Glutamatergic neuron (in vitro differentiated cells): ENCODE results near the gene STH. TPM values are rescaled to one million over a fixed set of nuclear protein-coding genes. Genes with fewer than 3 reads are reported as not detected.

Source experiments
- DNase-seq: peaks from one replicate; pipeline ENCODE4 v3.0.0; 2022
- H3K27ac Mint-ChIP-seq: one replicate; pipeline ENCODE4 v1.8.0; 2020; ENCODE audit warnings: mild to moderate bottlenecking, mixed read lengths, inconsistent platforms; ENCODE audit not compliant: unreplicated experiment
- H3K27me3 Mint-ChIP-seq: one replicate; pipeline ENCODE4 v1.8.0; 2020; ENCODE audit warnings: mild to moderate bottlenecking, moderate library complexity, mixed read lengths, inconsistent platforms; ENCODE audit not compliant: unreplicated experiment
- H3K36me3 Mint-ChIP-seq: one replicate; pipeline ENCODE4 v1.8.0; 2020; ENCODE audit warnings: mild to moderate bottlenecking, mixed read lengths, inconsistent platforms; ENCODE audit not compliant: unreplicated experiment
- H3K4me1 Mint-ChIP-seq: one replicate; pipeline ENCODE4 v1.8.0; 2020; ENCODE audit warnings: mild to moderate bottlenecking, low read depth, mixed read lengths, inconsistent platforms; ENCODE audit not compliant: unreplicated experiment
- H3K4me3 Mint-ChIP-seq: one replicate; pipeline ENCODE4 v1.8.0; 2020; ENCODE audit warnings: mild to moderate bottlenecking, mixed read lengths, inconsistent platforms; ENCODE audit not compliant: unreplicated experiment
- H3K9me3 Mint-ChIP-seq: one replicate; pipeline ENCODE4 v1.8.0; 2020; ENCODE audit warnings: mild to moderate bottlenecking, moderate library complexity, mixed read lengths, inconsistent platforms; ENCODE audit not compliant: unreplicated experiment
- CTCF ChIP-seq: fragments of 200-600 bp; sonication (generic); IDR thresholded peaks from one replicate; pipeline ENCODE4 v1.5.0; 2021; ENCODE audit not compliant: partially characterized antibody, unreplicated experiment
- long read RNA-seq: library from polyadenylated mRNA; unstranded; transcript quantifications from one replicate; pipeline ENCODE4 v2.0.0, GENCODE V29; 2020; ENCODE audit not compliant: unreplicated experiment
- total RNA-seq: library from RNA; stranded (reverse); fragmentation: NEBNext Ultra II Directional; extraction: Animal tissue kit (Norgen Biotek cat#: 25700); gene quantifications from one replicate; pipeline ENCODE4 v1.2.1, GENCODE V29; 2021; ENCODE audit not compliant: unreplicated experiment

STH gene
- 4.1 TPM for total RNA-seq
- long read RNA-seq: 0 reads

- no peak within 1 kb of the TSS for H3K4me3 Mint-ChIP-seq
- no peaks in the 10 kb centered on the region for H3K4me1 Mint-ChIP-seq
- H3K36me3 Mint-ChIP-seq: no peaks in the 10 kb centered on the region
- no peak within 1 kb of the TSS for H3K27ac Mint-ChIP-seq
- no peak for DNase-seq
- TF ChIP-seq CTCF: no peak
- H3K27me3 Mint-ChIP-seq: peaks cover 12% of the 10 kb centered on the region
- H3K9me3 Mint-ChIP-seq: peaks cover 7% of the 10 kb centered on the region
Observed at GRCh38 chr17:45998987-45999899, at the start of gene STH. Gene STH, plus strand, starts transcription at chr17:45999250. Its CDS starts 30 bp downstream, at chr17:45999280.

- peaks cover 2% of the 10 kb centered on the region for H3K27me3 Mint-ChIP-seq
- no peak for TF ChIP-seq CTCF
- H3K4me3 Mint-ChIP-seq: no peak overlapping the region
- H3K36me3 Mint-ChIP-seq: no peaks in the 10 kb centered on the region
- H3K4me1 Mint-ChIP-seq: peaks cover 3% of the 10 kb centered on the region
- H3K27ac Mint-ChIP-seq: no peak overlapping the region
- peaks cover 1% of the 10 kb centered on the region for H3K9me3 Mint-ChIP-seq
- no peak for DNase-seq
Observed at GRCh38 chr17:45949755-45950320, 49.2 kb upstream of the STH start.

GRCh38 chr17:45950888-45951287 lies 48.2 kb upstream of the STH start:
- Mint-ChIP-seq H3K36me3 (no peaks in the 10 kb centered on the region), H3K9me3 (peaks cover 2% of the 10 kb centered on the region), H3K27me3 (peaks cover 2% of the 10 kb centered on the region), H3K4me1 (peaks cover 3% of the 10 kb centered on the region), H3K27ac (no peak overlapping the region), H3K4me3 (no peak overlapping the region)
- no peak for TF ChIP-seq CTCF
- DNase-seq: no peak

GRCh38 chr17:45951403-45951802 lies 47.6 kb upstream of the STH start:
- H3K36me3 Mint-ChIP-seq: no peaks in the 10 kb centered on the region
- H3K9me3 Mint-ChIP-seq: peaks cover 3% of the 10 kb centered on the region
- no peak for DNase-seq
- no peak overlapping the region for H3K4me3 Mint-ChIP-seq
- peaks cover 3% of the 10 kb centered on the region for H3K4me1 Mint-ChIP-seq
- no peak for TF ChIP-seq CTCF
- peaks cover 2% of the 10 kb centered on the region for H3K27me3 Mint-ChIP-seq
- no peak overlapping the region for H3K27ac Mint-ChIP-seq

GRCh38 chr17:45951941-45952340 lies 47.1 kb upstream of the STH start:
- TF ChIP-seq CTCF: no peak
- Mint-ChIP-seq H3K27ac (no peak overlapping the region), H3K9me3 (peaks cover 3% of the 10 kb centered on the region), H3K4me1 (peaks cover 3% of the 10 kb centered on the region), H3K4me3 (no peak overlapping the region), H3K27me3 (peaks cover 2% of the 10 kb centered on the region), H3K36me3 (no peaks in the 10 kb centered on the region)
- no peak for DNase-seq
